GM12878 (cell line): ENCODE results near the gene TFRC. TPM values are rescaled to one million over a fixed set of nuclear protein-coding genes. Genes with fewer than 3 reads are reported as not detected.
A peak's percentile ranks its signal among the peaks of the same experiment; 100 is the strongest.

Experiments
- BACH1 ChIP-seq: fragments of 450-650 bp; IDR thresholded peaks from 2 replicates; pipeline ENCODE4 v1.6.1; 2017; ENCODE audit warnings: mild to moderate bottlenecking, borderline replicate concordance
- CBFB ChIP-seq: IDR thresholded peaks from 2 replicates; pipeline ENCODE4 v1.6.1; 2016; ENCODE audit warnings: antibody characterized with exemption, low read depth
- CBX5 ChIP-seq: sonication (generic); IDR thresholded peaks from 2 replicates; pipeline ENCODE4 v1.6.1; 2016; ENCODE audit warnings: low read depth, moderate library complexity, mild to moderate bottlenecking, inconsistent platforms
- CHD1 ChIP-seq: IDR thresholded peaks from 2 replicates; pipeline ENCODE4 v1.6.1; 2012; ENCODE audit warnings: low read depth, low read length, improper control_type of control experiment
- DPF2 ChIP-seq: fragments of 450-650 bp; IDR thresholded peaks from 2 replicates; pipeline ENCODE4 v1.6.1; 2017; ENCODE audit warnings: mild to moderate bottlenecking
- E2F8 ChIP-seq: fragments of 450-650 bp; IDR thresholded peaks from 2 replicates; pipeline ENCODE4 v1.6.1; 2018; ENCODE audit warnings: mild to moderate bottlenecking, low read depth, moderate library complexity; ENCODE audit not compliant: partially characterized antibody
- EP300 ChIP-seq, 2 experiments: fragments of 150-350 bp in 1 of 2; IDR thresholded peaks; 2 replicates each; pipeline ENCODE4 v1.6.1; 2011 to 2012; ENCODE audit warnings: low read depth in 2 of 2, low read length in 2 of 2, borderline replicate concordance in 1 of 2, improper control_type of control experiment in 1 of 2, inconsistent platforms in 1 of 2; ENCODE audit not compliant: control insufficient read depth in 1 of 2
- GABPA ChIP-seq: IDR thresholded peaks from 2 replicates; pipeline ENCODE4 v1.6.1; 2014; ENCODE audit warnings: antibody characterized with exemption, low read depth, mild to moderate bottlenecking, inconsistent platforms
- HCFC1 ChIP-seq: fragments of 150-350 bp; IDR thresholded peaks from 2 replicates; pipeline ENCODE4 v1.6.1; 2014; ENCODE audit warnings: low read length
- MEF2A ChIP-seq: IDR thresholded peaks from 2 replicates; pipeline ENCODE4 v1.6.1; 2011; ENCODE audit warnings: low read depth, mild to moderate bottlenecking, low read length, moderate library complexity; ENCODE audit not compliant: insufficient read depth
- RAD21 ChIP-seq: IDR thresholded peaks from 2 replicates; pipeline ENCODE4 v1.6.1; 2011; ENCODE audit warnings: mild to moderate bottlenecking, low read depth, low read length, moderate library complexity; ENCODE audit not compliant: insufficient read depth
- RB1 ChIP-seq: fragments of 450-650 bp; formaldehyde crosslinking; IDR thresholded peaks from 2 replicates; pipeline ENCODE4 v1.6.1; 2017; ENCODE audit warnings: mild to moderate bottlenecking, borderline replicate concordance
- RCOR1 ChIP-seq: conservative IDR thresholded peaks from 2 replicates; pipeline ENCODE4 v1.6.1; 2012; ENCODE audit warnings: low read depth, low read length, improper control_type of control experiment
- SIX5 ChIP-seq: IDR thresholded peaks from 2 replicates; pipeline ENCODE4 v1.6.1; 2011; ENCODE audit warnings: mild to moderate bottlenecking, low read depth, low read length, moderate library complexity; ENCODE audit not compliant: severe bottlenecking
- SMAD5 ChIP-seq: IDR thresholded peaks from 2 replicates; pipeline ENCODE4 v1.6.1; 2016; ENCODE audit warnings: antibody characterized with exemption, low read depth
- SREBF1 ChIP-seq: IDR thresholded peaks from 2 replicates; pipeline ENCODE4 v1.6.1; 2012; ENCODE audit warnings: mild to moderate bottlenecking, low read length
- TCF12 ChIP-seq: IDR thresholded peaks from 2 replicates; pipeline ENCODE4 v1.6.1; 2011; ENCODE audit warnings: low read depth, mild to moderate bottlenecking, low read length
- ZBTB4 ChIP-seq: fragments of 450-650 bp; formaldehyde crosslinking; IDR thresholded peaks from 2 replicates; pipeline ENCODE4 v1.4.0; 2022; ENCODE audit warnings: mild to moderate bottlenecking, moderate library complexity
- ZNF687 ChIP-seq: fragments of 450-650 bp; IDR thresholded peaks from 2 replicates; pipeline ENCODE4 v1.6.1; 2017; ENCODE audit warnings: mild to moderate bottlenecking, moderate library complexity
- ZZZ3 ChIP-seq: IDR thresholded peaks from 2 replicates; pipeline ENCODE4 v1.6.1; 2011; ENCODE audit warnings: low read depth; ENCODE audit not compliant: control insufficient read depth, insufficient read length
- polyA plus RNA-seq, 11 experiments: library from polyadenylated mRNA; depleted of rRNA in 4 of 11; unstranded in 6 of 11; stranded (reverse) in 5 of 11; fragments of >200 nt; fragmentation: Nextera tagmentation in 4 of 11; fragmentation: Illumina TruSeq in 1 of 11; extraction: Ambion mirVana in 4 of 11; extraction: Trizol in 1 of 11; gene quantifications; 1 replicate in 1 of 11; 2 replicates in 10 of 11; pipeline versions ENCODE4 v1.2.1 to v1.2.3, GENCODE V29; 2011 to 2016; ENCODE audit warnings: inconsistent platforms in 2 of 11, missing spikeins in 2 of 11, low read depth in 1 of 11
- total RNA-seq, 4 experiments: library from RNA; depleted of rRNA in 3 of 4; stranded (reverse); fragments of >200 nt in 3 of 4; fragmentation: Illumina TruSeq in 1 of 4; extraction: Trizol in 1 of 4; gene quantifications; 2 replicates each; pipeline versions ENCODE4 v1.2.1 to v1.2.3, GENCODE V29; 2013 to 2021

The TFRC gene
- total and polyA plus RNA-seq, 10 of the 15 experiments (the other 5 are each of a cell fraction or from before 2014, with no cell fraction given): 123 to 526 (median 316) TPM

GRCh38 chr3:196081834-196082618 is at the start of gene TFRC (continued):
- TF ChIP-seq CHD1: peak; percentile 92; the same call in 1 of the 2 replicates
- peak; percentile 99 for TF ChIP-seq CBFB
- TF ChIP-seq DPF2: peak; percentile 81
- TF ChIP-seq BACH1: peak; percentile 95
- TF ChIP-seq ZNF687: peak; percentile 88
- peak; percentile 82 for TF ChIP-seq GABPA
- peak; percentile 56 for TF ChIP-seq HCFC1
- TF ChIP-seq EP300 (IDR thresholded peaks at IDR 0.05; ENCODE audit: borderline replicate concordance in 1 of 2, control insufficient read depth in 1 of 2, low read depth in 2 of 2, low read length in 2 of 2): 0 out of 4 replicates have a peak, but pooled peaks of 1 of the 2 experiments have one; percentile 45
- TF ChIP-seq SIX5: peak; percentile 18
- TF ChIP-seq E2F8: peak; percentile 37
- 0 out of 2 replicates have a peak, but pooled peaks have one; percentile 50 for TF ChIP-seq CBX5
- peak; percentile 72 for TF ChIP-seq MEF2A
- TF ChIP-seq RB1: peak; percentile 95; the same call in 1 of the 2 replicates
- TF ChIP-seq ZZZ3: no peak
- no peak for TF ChIP-seq SREBF1
- peak; percentile 74; the same call in 1 of the 2 replicates for TF ChIP-seq TCF12
- peak; percentile 71; the same call in 1 of the 2 replicates for TF ChIP-seq RCOR1
- TF ChIP-seq RAD21: no peak
- no peak for TF ChIP-seq ZBTB4 (CRISPR knock-in tag)
- TF ChIP-seq SMAD5: peak; percentile 98
